Measurements from ENCODE around the gene C15orf39. TPM values are rescaled to one million over a fixed set of nuclear protein-coding genes. Genes with fewer than 3 reads are reported as not detected.

Gene C15orf39
- total RNA-seq, 1 experiment from 2014 or later = 45.6 TPM

DNA sequence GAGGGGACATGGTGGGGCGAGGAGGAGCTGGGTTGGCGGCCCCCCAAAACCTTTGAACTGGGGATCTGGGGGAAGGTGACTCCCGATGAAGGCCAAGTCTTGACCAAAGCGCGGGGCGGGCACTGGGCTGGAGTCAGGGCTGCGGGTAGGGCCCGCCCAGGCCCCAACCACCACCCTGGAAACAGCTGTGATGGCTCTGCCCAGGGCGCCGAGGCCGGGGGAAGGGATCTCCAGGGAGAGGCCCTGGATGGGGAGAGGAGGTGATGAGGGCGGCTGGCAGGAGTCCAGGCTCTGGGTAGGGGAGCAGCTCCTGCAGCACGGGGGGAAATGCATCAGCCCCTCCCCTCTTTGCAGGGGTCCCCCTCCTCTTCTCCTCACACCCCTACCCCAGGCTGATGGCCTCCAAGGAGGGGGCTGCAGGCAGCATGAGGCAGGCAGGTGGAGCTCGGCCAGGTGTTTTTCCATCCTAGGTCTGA lies 5.9 kb upstream of the C15orf39 start:
- H3K79me2 ChIP-seq (ENCODE audit: insufficient read depth, low read length) = no peaks in the 10 kb centered on the region
- peaks cover 11 to 13% of the 10 kb centered on the region in 2 experiments for H3K9me3 Mint-ChIP-seq
- no peak overlapping the region for H3K9ac ChIP-seq (ENCODE audit: extremely low read depth, insufficient read length, low read length)
- H3K4me1 Mint-ChIP-seq = peaks cover 34 to 54% of the 10 kb centered on the region in 2 experiments
- no peak overlapping the region; a peak in 1 of 5 replicates for H3K4me3 Mint-ChIP-seq
- H3K9me3 ChIP-seq (ENCODE audit: control insufficient read depth, low read depth, low read length) = peaks cover 3% of the 10 kb centered on the region
- no peak overlapping the region for H3K27ac ChIP-seq (ENCODE audit: insufficient read length, low read depth, low read length)
- H3K4me2 ChIP-seq (ENCODE audit: insufficient read depth, insufficient read length, low read length) = peak overlapping the region; percentile 1
- H3K18ac ChIP-seq (ENCODE audit: insufficient read length, low read depth, low read length) = no peak overlapping the region
- H3K23ac ChIP-seq (ENCODE audit: insufficient read length, low read depth, low read length) = no peak overlapping the region
- no peak overlapping the region for H2BK5ac ChIP-seq (ENCODE audit: insufficient read length, low read length)
- H4K20me1 ChIP-seq (ENCODE audit: control insufficient read depth, insufficient read depth, insufficient read length) = peaks cover 2% of the 10 kb centered on the region
- H2BK120ac ChIP-seq (ENCODE audit: low read depth, low read length, poor library complexity, severe bottlenecking) = no peak overlapping the region
- H3T11ph ChIP-seq (ENCODE audit: low read length) = no peak overlapping the region
- no peak overlapping the region for H2BK20ac ChIP-seq (ENCODE audit: low read depth, low read length, poor library complexity, severe bottlenecking)
- no peaks in the 10 kb centered on the region for H3K27me3 ChIP-seq (ENCODE audit: insufficient read depth, low read length)
- DNase-seq = peak; percentile 55
- peaks cover 6% of the 10 kb centered on the region for H3K4me1 ChIP-seq (ENCODE audit: insufficient read depth, low read length)
- no peaks in the 10 kb centered on the region for H3K79me1 ChIP-seq (ENCODE audit: insufficient read depth, low read depth, low read length, poor library complexity, severe bottlenecking)
- H4K8ac ChIP-seq (replicated peaks; ENCODE audit: insufficient read length, low read depth, low read length) = no peak overlapping the region
- H4K5ac ChIP-seq (ENCODE audit: insufficient read length, low read depth, low read length) = no peak overlapping the region
- TF ChIP-seq, protein P1, sequence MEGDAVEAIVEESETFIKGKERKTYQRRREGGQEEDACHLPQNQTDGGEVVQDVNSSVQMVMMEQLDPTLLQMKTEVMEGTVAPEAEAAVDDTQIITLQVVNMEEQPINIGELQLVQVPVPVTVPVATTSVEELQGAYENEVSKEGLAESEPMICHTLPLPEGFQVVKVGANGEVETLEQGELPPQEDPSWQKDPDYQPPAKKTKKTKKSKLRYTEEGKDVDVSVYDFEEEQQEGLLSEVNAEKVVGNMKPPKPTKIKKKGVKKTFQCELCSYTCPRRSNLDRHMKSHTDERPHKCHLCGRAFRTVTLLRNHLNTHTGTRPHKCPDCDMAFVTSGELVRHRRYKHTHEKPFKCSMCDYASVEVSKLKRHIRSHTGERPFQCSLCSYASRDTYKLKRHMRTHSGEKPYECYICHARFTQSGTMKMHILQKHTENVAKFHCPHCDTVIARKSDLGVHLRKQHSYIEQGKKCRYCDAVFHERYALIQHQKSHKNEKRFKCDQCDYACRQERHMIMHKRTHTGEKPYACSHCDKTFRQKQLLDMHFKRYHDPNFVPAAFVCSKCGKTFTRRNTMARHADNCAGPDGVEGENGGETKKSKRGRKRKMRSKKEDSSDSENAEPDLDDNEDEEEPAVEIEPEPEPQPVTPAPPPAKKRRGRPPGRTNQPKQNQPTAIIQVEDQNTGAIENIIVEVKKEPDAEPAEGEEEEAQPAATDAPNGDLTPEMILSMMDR (conservative IDR thresholded peaks at IDR 0.05) = no peak
- H3K27me3 Mint-ChIP-seq (ENCODE audit: low read depth) = peaks cover 6% of the 10 kb centered on the region
- H4K91ac ChIP-seq (ENCODE audit: insufficient read length, low read depth, low read length) = no peak overlapping the region
- H2BK15ac ChIP-seq (ENCODE audit: low read depth, low read length) = no peak overlapping the region
- no peak overlapping the region for H2AK5ac ChIP-seq (ENCODE audit: insufficient read length, low read length)
- no peak overlapping the region for H2AFZ ChIP-seq (ENCODE audit: low read length)
- no peak overlapping the region for H2BK12ac ChIP-seq (ENCODE audit: insufficient read length, low read depth, low read length)
- no peak overlapping the region for H3K4ac ChIP-seq (ENCODE audit: low read depth, low read length)
- H3K27ac Mint-ChIP-seq = no peak overlapping the region
- no CpG with 5 or more reads among the region's 14 CpGs for WGBS (ENCODE audit: extremely low coverage, insufficient read length, low lambda C conversion rate)
- no peak overlapping the region for H3K56ac ChIP-seq (ENCODE audit: insufficient read length, low read depth, low read length)
- peaks cover 4 to 12% (median 8%) of the 10 kb centered on the region in 3 experiments for H3K36me3 Mint-ChIP-seq (ENCODE audit: insufficient read depth in 1 of 3, low read depth in 3 of 3)
- H3K14ac ChIP-seq (ENCODE audit: insufficient read depth, low read length) = no peak overlapping the region
- peaks cover 4% of the 10 kb centered on the region for H3K23me2 ChIP-seq (ENCODE audit: insufficient read length, low read depth, low read length, poor library complexity, severe bottlenecking)
